GM15510 (cell line): ENCODE results near the gene SEC62.

Source experiments
- POLR2A ChIP-seq: IDR thresholded peaks from 3 replicates; pipeline ENCODE4 v1.6.1; 2011; ENCODE audit warnings: borderline replicate concordance; ENCODE audit not compliant: insufficient read length; ENCODE audit errors: extremely low read depth

SEC62 gene, protein sequence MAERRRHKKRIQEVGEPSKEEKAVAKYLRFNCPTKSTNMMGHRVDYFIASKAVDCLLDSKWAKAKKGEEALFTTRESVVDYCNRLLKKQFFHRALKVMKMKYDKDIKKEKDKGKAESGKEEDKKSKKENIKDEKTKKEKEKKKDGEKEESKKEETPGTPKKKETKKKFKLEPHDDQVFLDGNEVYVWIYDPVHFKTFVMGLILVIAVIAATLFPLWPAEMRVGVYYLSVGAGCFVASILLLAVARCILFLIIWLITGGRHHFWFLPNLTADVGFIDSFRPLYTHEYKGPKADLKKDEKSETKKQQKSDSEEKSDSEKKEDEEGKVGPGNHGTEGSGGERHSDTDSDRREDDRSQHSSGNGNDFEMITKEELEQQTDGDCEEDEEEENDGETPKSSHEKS

DNA sequence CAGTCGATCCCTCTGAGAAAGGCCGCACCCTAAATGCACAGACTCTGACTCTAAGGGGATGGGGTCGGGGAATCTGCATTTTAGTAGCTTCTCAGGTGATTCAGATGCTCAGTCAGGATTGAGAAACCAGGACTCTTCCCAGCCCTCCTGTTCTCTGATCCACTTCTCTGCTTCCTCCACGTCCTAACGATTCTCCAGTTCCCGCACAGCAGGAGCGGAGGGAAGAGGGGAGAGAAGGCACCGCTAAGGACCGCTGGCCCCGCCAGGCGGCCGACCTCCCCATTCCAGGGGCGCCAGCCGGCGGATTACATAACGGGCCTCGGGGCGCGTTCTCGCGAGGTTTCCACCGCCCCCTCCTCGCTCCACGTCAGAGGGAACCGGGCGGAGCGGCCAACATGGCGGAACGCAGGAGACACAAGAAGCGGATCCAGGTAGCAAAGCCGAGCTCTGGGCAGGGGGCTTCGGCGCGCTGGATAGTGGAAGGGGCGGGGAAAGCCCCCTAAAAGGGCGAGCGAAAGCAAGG, at the start of gene SEC62:
SEC62 (plus strand) TSS at position 380 of the 523 bp plus-strand sequence; CDS start at position 396, 16 bp downstream.
- TF ChIP-seq POLR2A, result peak; percentile 88

DNA sequence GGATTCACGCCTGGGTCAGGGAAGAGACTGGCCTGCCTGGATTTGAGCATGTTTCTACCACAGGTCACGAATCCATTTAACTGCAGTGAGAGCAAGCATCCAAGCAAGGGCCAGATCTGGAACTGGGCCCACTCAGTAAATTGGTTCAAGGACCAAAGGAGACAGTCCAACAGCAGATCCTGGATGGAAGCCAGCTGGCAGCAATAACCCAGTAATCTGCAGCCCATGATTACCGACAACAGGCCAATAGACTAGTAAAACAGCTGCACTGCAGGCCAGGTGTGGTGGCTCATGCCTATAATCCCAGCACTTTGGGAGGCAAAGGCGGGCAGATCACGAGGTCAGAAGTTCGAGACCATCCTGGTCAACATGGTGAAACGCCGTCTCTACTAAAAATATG, 43.4 kb upstream of the SEC62 start:
- TF ChIP-seq POLR2A, result no peak

DNA sequence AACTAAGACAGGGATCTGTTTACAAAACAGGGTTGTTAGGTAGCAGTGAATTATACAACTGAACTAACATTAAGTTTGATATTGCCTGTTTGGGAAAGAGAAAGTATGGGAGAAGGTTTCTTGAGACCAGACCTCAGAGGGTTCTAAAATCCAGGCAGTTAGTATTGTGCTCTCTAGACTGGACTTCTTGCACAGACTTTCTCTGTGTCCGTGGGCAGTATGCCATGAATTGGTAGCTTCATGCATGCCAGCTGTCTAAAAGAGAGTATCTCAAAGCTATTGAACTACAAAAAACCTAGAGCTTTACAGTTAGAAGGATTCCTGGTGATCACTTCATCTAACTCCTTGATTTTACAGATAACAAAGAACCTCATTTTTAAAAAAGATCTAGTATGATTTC, 42.8 kb upstream of the SEC62 start:
- TF ChIP-seq POLR2A, result no peak

DNA sequence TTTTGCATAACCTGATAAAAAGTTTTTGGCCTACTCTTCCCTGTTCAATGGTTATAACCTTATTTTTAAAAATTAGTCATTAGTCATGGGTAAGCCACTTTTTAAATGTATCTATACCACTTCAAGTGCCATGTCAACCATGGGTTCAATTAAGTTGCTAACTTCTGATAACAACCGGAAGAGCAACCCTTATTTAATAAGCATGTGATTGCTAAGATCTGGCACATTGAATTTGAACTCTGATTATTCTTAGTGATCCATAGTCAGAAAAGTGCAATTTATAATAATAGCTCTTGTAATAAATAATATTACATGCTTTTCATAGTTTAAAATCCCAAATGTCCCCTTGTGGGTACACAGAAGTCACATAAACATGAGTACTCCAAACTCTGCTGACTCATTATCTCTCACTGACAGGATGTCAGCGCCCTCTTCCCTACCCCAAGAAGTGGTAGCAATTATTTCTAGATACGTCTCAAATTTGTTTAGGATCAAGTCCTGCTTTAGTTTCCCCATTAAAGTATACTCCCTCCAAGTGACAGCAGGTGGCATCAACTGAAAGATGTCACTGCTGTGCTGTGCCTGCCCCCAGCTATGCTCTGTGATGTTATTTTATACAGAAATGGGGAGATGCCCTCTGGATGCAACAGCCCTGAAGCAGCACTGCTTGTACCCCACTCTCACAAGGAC, 36.6 kb upstream of the SEC62 start:
- TF ChIP-seq POLR2A, result no peak

DNA sequence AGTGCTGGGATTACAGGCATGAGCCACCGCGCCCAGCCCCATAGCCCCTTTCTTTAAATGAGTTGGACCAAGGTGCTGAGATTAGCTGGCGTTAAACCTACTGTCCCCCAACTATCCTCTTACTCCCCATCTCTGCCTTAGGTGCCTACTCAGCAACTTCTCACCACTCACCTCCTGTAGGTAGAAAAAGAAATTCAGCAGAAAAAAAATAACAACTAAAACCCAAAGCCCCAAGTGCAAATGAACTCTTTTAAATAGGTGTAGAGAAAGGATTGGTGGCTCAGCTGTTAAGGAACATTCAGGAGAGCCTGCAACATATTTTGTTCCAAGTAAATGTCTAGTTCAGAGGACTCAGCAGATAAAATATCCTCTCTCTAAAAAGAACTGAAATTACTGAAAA, 35.8 kb upstream of the SEC62 start:
- TF ChIP-seq POLR2A, result no peak

DNA sequence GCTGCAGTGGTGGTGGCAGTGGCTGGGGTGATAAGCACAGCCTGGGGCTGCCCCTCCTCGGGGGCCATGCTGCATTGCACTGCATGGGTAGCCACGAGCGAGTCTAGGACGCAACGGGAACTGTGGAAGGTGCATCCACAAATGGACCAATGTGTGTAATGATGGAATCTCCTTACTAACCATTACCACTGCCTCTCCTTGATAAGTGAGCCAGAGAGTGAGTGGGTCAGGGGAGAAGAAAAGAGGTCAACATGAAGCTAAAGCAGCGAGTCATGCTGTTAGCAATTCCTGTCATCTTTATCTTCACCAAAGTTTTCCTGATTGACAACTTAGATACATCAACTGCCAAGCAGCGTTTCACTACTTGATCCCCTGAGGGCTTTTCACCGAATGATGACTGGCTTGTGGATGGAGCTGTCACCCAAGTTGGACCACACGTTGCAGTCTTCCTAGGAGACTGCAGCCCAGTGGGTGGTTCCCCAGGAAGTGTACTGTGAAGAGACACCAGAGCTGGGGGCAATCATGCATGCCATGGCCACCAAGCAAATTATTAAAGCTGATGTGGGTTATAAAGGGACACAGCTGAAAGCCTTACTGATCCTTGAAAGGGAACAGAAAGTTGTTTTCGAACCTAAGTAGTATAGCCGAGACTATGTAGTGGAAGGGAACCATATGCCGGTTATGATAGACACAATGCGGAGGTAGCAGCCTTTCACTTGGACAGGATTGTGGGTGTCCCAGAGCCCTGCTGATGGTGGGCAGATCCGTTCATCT, 34.7 kb upstream of the SEC62 start:
- no peak for TF ChIP-seq POLR2A

DNA sequence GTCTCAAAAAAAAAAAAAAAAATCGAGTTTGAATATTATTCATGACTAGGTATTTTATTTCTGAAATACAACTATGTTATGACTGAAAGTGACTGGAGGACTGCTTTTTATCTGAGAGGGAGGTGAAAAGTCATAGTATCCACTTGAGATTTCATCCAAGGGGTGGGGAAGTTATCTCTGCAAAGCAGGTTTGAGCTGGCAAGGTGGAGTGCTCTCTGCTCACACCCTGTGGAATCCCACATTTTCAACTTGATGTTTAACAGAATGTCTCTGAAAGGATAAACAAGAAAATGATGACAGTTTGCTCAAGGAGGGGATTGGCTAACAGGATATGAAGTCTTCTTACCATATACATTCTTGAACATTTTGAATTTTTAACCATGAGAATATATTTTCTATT, 27.3 kb upstream of the SEC62 start:
- no peak for TF ChIP-seq POLR2A

DNA sequence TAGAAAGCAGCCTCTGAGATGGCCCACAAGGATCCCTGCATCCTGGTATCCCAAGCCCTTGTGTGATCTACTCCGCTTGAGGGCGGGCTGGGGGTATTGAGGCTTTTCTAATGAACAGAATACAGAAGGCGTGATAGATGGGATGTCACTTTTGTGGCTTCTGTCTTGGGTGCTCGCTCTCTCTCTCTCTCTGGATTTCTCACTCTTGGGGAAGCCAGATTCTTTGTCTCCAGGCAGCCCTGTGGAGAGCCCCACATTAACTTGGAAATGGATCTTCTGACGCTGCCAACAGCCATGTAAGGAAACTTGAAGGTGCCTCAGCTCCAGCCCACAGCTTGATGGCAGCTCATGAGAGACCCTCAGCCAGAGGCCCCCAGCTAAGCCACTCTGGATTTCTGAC, 26.9 kb upstream of the SEC62 start:
- no peak for TF ChIP-seq POLR2A

DNA sequence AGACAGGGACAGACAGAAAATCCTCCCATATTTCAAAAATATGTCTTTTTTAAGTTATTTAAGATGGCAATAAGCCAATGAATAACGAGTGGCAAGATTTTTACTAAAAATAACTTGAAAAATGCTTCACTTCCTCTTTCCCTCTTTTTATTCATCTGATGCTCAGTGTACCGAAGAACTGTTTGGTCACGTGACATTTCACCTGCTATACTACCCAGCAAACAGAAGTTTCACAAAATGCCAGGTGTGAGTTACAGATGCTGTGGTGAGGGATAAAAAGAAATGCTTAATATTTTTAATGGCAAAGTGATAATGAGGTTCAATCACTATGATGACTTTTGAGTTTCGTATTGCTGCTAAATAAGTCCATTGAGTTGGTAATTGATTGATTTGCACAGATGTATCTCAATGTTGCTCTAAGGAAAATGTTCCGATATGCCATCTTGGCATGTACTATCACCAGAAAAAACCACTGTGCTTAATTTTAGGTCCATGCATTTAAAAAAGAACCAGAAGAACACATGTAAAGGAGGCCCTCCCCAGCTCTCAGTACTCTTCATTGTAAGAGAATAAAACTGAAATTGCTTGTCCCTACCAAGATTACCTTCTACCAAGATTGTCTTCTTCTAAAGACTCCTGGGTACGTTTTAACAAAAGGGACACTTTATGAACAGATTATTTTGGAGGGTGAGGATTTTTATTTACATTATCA, 26.0 kb upstream of the SEC62 start:
- no peak for TF ChIP-seq POLR2A

DNA sequence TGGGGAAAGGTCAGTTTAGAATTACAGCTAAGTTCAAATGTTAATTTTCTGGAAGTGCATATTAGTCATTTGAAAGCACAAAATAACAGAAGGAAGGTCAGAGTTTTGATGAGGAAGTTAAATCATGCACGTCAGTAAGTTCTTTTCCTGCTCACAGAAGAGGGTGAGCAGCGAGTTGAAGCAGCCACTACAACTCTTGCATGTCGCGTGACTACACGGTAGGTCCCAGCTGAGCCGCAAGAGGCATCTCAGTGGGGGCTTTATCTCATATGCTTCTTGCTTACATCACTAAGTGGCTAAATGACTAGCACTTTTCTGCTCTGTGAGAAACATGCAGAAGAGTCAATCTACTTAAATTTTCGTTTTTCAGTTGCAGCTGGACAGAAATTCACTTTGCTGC, 21.3 kb upstream of the SEC62 start:
- peak; percentile 33 for TF ChIP-seq POLR2A

DNA sequence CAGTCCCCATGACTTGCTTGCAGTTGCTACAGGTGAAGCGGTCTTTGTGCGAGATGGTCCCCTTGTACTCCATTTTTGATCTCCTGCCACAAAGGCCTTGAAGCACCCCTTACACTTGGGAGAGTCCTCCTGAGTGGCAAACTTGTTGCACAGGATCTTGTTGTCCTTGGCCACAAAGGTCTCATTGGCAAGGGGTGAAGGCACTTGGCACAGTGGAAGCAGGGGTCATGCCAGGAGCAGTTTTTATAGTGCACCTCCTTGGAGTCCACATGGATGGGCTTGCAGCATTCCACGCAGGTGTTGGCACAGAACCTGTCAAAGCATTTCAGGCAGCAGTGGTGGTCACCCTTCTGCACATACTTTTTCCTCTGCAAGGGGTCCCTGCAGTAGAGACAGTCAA, 20.3 kb upstream of the SEC62 start:
- no peak for TF ChIP-seq POLR2A

DNA sequence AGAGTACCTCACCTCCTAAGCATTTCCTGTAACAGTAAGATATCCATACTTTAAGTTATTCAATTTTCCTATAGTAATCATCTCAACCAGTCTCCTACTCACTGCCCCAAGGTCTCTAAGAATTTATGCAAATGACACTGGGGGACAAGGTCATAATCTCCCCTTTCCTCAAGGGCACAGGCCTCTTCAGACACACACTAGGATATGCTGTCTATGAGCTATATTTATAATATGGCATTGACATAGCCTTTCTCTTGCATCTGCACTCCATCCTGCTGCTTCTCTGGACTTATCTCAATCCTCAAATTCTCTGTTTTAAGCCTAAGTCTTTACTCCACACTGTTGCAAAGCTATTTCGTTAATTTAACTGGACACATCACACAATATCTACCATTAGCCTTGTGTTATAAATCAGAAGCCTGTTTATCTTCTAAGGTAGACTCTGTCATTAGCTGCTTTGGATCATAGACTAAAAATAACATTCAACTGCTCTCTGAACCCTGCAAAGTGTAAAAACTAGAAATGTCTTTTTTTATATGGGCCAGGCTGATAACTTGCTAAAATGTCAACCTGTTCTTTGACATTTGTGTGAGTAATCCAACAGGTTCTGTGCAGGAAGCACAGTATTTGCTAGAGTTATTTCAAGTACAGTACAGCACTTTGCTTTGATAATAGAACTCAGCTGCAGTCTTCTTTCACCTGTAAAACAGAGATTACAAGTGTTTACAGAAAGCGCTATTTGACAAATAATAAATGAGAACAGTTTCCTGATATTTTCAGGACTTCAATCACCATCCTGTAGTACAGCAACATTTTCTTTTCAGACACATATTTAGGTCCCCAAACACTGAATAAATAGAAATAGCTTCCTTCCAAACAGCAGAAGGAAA, 17.8 kb upstream of the SEC62 start:
- TF ChIP-seq POLR2A, result no peak

DNA sequence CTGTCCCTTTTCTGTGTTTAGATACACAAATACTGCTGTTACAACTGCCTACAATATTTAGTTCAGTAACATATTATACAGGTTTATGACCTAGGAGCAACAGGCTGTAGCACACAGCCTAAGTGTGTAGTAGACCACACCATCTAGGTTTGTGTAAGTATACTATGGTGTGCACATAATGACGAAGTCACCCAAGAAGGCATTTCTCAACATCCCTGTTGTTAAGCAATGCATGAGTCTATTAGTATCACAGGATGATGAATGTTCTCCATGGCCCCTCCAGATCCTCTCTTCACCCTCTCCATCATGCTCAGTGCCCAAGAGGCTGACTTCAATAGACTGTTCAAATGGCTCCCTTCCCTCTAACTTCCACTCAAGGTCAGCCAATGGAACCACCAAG, 14.6 kb upstream of the SEC62 start:
- TF ChIP-seq POLR2A, result no peak

DNA sequence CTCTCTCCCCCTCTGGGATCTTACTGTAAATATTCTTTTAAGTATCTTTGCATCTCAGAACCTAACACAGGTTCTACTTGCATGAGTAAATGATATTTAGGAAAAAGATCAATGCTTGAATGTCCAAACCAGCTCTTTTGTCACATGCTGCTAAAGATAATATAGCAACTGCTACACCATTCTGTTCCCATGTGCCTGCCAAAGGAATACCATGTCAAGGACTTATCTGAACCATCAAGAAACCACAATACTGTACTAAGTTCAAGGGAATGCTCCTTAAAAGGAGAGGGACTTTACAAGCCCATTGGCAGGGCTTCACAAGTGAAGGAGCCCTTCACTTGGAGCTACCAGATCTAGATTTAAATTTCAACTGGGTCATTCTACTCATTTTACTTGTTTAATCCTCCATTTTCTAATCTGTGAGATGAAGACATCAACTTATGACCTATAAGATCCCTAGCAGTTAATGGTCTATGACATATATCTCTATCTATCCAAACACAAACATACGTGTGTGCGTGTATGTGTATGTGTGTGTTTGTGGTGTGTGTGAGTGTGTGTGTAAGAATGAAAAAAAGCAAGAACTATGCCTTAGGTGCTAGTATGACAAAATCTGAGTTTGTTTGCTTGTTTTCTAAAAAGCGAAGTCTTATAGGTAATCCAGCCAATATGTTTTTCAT, 13.0 kb upstream of the SEC62 start:
- TF ChIP-seq POLR2A, result no peak
